A549 treated with Hydrocortisone at 1 μM for 4 hours (cell line): ENCODE measurements around the gene CDK5RAP2. TPM values are rescaled to one million over a fixed set of nuclear protein-coding genes. Genes with fewer than 3 reads are reported as not detected.

Source experiments
- total RNA-seq: library from RNA; stranded (reverse); fragments of 200-300 nt; extraction: Qiagen RNA extraction; gene quantifications from 5 replicates; pipeline ENCODE4 v1.2.3, GENCODE V29; 2022

Gene CDK5RAP2
- 26.0 to 31.6 TPM (median 27.9 TPM) in 5 replicates for total RNA-seq

DNA sequence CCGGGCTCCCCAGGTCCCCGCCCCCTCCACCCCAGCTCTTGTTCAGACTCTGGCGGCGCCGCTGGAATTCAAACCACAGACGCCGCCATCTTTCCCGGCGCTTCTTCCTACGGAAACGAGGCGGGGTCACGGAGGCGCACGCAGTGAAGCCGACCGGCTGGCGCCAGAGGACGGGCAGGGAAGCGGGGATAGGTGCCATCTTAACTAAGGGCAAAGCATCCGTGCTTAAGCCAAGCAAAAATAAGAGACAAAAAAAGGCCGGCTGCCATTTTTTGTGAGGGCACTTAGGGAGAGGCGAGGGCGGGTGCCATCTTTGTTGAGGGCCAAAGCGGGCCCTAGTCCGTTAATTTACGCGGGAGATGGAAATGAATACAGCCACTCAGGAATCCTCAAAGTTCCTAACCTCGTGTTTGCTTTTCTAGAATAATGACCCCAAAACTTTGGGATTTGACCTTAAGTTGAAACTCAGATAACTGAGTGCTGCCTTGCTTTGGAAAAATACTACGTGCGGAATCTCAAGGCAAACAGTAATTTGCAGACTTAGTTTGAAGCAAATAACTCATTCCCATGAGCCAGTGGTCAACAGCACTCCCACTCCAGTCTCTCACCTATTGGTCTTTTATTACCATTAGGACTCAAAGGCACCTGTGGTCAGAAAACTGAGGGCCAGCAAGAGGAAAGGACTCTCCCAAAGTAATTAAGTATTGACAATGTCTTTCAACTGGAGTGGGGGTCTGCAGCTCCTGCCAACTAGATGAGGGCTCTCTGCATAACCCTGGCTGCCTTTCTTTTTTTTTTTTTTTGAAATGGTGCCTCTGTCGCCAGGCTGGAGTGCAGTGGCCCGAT, at the start of gene CDK5RAP2:
Gene CDK5RAP2, minus strand, starts transcription at position 117 of the 846 bp plus-strand sequence. CDS start 189 bp downstream, outside the sequence.

Other genes starting within 250 kb of the CDK5RAP2 start
- 16.2 to 26.1 TPM (median 20.5 TPM) in 5 replicates for gene MEGF9, start 134.3 kb upstream of the CDK5RAP2 start, total RNA-seq
- 36.8 to 44.4 TPM (median 38.4 TPM) in 5 replicates for gene FBXW2, start 213.2 kb upstream of the CDK5RAP2 start, total RNA-seq